Measurements from ENCODE around the gene FUT7. TPM values are rescaled to one million over a fixed set of nuclear protein-coding genes. Genes with fewer than 3 reads are reported as not detected.
"Not testable (repeated sequence)": the region's sequence is repeated elsewhere in the genome, so short reads cannot be mapped to it uniquely, and the experiment has no call there.

Gene FUT7
- total RNA-seq, 1 experiment from 2014 or later = not detected

DNA sequence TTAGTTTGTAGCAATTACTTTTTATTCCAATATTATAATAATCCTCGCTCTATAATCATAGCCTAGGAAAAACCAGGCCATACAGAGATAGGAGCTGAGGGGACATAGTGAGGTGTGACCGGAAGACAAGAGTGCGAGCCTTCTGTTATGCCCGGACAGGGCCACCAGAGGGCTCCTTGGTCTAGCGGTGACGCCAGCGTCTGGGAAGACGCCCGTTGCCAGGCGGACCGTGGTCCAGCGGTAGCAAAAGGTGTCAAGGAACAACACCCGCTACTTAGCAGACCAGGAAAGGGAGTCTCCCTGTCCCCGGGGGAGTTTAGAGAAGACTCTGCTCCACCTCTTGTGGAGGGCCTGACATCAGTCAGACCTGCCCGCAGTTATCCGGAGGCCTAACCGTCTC, 27.6 kb downstream of the FUT7 start:
- DNase-seq (ENCODE audit: low read depth, low spot score); H3K27ac ChIP-seq (ENCODE audit: low read depth, low read length); H3K9ac ChIP-seq (ENCODE audit: low read length); H4K20me1 ChIP-seq (ENCODE audit: insufficient read depth); RAD21 ChIA-PET (ENCODE audit: low non-redundant PET in 1 of 2, low total read pairs in 2 of 2, uncharacterized antibody in 2 of 2, unreplicated experiment in 2 of 2); H3K9me3 ChIP-seq (ENCODE audit: control insufficient read depth in 1 of 2, insufficient read depth in 1 of 2, low read depth in 1 of 2, low read length in 2 of 2); H3K36me3 ChIP-seq (ENCODE audit: control insufficient read depth in 1 of 2, insufficient read depth in 2 of 2, low read length in 2 of 2); intact Hi-C loops (cut with micrococcal nuclease); H2AFZ ChIP-seq (ENCODE audit: low read depth, low read length, poor library complexity, severe bottlenecking); POLR2A ChIA-PET; H3K4me3 ChIP-seq (replicated peaks in 1 of 2; ENCODE audit: low read depth in 1 of 2, low read length in 2 of 2); H3K79me2 ChIP-seq (ENCODE audit: insufficient read depth, low read length); BruUV-seq (replicated peaks); H3K4me2 ChIP-seq (ENCODE audit: low read length); H3K9me2 ChIP-seq (ENCODE audit: insufficient read depth); ATAC-seq; H3K27me3 ChIP-seq (ENCODE audit: insufficient read depth, low read length): not testable (repeated sequence)
- peaks cover 7 to 24% of the 10 kb centered on the region in 2 experiments for H3K4me1 ChIP-seq (ENCODE audit: control insufficient read depth in 1 of 2, insufficient read depth in 2 of 2, low read length in 2 of 2)
- TF ChIP-seq CTCF (IDR thresholded peaks at IDR 0.05 in 2 of 3, conservative IDR thresholded peaks at IDR 0.05 in 1 of 3; ENCODE audit: borderline replicate concordance in 1 of 3, insufficient read depth in 1 of 3, low read depth in 2 of 3, low read length in 2 of 3) = peak in 2 of 3 experiments; percentile 26 to 47; a peak in 3 of 6 replicates
- CTCF ChIA-PET = interaction anchor here (1.2 kb wide), 1 partner anchor 31 kb away, joined by 3 read pairs; no protein-coding TSS in a partner anchor

- Histone ChIP-seq H3K4me3 (replicated peaks in 1 of 2; ENCODE audit: low read depth in 1 of 2, low read length in 2 of 2) (no peak overlapping the region), H3K79me2 (ENCODE audit: insufficient read depth, low read length) (no peaks in the 10 kb centered on the region), H3K4me2 (ENCODE audit: low read length) (no peak overlapping the region), H3K9me3 (ENCODE audit: control insufficient read depth in 1 of 2, insufficient read depth in 1 of 2, low read depth in 1 of 2, low read length in 2 of 2) (peaks cover 0 to 4% of the 10 kb centered on the region in 2 experiments; a peak in 1 of 4 replicates), H3K4me1 (ENCODE audit: control insufficient read depth in 1 of 2, insufficient read depth in 2 of 2, low read length in 2 of 2) (peaks cover 21 to 41% of the 10 kb centered on the region in 2 experiments), H3K9me2 (ENCODE audit: insufficient read depth) (no peaks in the 10 kb centered on the region), H3K36me3 (ENCODE audit: control insufficient read depth in 1 of 2, insufficient read depth in 2 of 2, low read length in 2 of 2) (no peaks in the 10 kb centered on the region), H4K20me1 (ENCODE audit: insufficient read depth) (no peaks in the 10 kb centered on the region), H3K27me3 (ENCODE audit: insufficient read depth, low read length) (no peaks in the 10 kb centered on the region), H3K27ac (ENCODE audit: low read depth, low read length) (no peak overlapping the region), H2AFZ (ENCODE audit: low read depth, low read length, poor library complexity, severe bottlenecking) (no peak overlapping the region), H3K9ac (ENCODE audit: low read length) (no peak overlapping the region)
- CTCF ChIA-PET = interaction anchor here (0.7 to 1.7 kb wide), 3 partner anchors 10 to 27 kb away, joined by 3 to 4 read pairs (median 3); partner anchors contain the start of gene PAXX
- RAD21 ChIA-PET (ENCODE audit: low non-redundant PET in 1 of 2, low total read pairs in 2 of 2, uncharacterized antibody in 2 of 2, unreplicated experiment in 2 of 2) = no interaction called here
- no peak for DNase-seq (ENCODE audit: low read depth, low spot score)
- intact Hi-C loops (cut with micrococcal nuclease) = no loop called here
- no peak for ATAC-seq
- POLR2A ChIA-PET = interaction anchor here (1.2 to 2.9 kb wide), 2 partner anchors 9 to 11 kb away, joined by 3 to 19 read pairs; partner anchors contain the start of gene PAXX
- no TSS peak for BruUV-seq (replicated peaks)
- TF ChIP-seq ZBTB33 (IDR thresholded peaks at IDR 0.05; ENCODE audit: extremely low read depth, insufficient replicate concordance, low read length) (no peak), SIN3A (IDR thresholded peaks at IDR 0.05; ENCODE audit: low read depth) (no peak), JUND (IDR thresholded peaks at IDR 0.05) (no peak), CBX3 (IDR thresholded peaks at IDR 0.05; ENCODE audit: low read depth) (no peak), ZNF274 (IDR thresholded peaks at IDR 0.05; ENCODE audit: low read depth, low read length) (no peak), FOSL1 (IDR thresholded peaks at IDR 0.05; ENCODE audit: low read depth) (no peak), MAX (IDR thresholded peaks at IDR 0.05) (no peak), RAD21 (IDR thresholded peaks at IDR 0.05; ENCODE audit: low read depth) (no peak), CEBPB (IDR thresholded peaks at IDR 0.05; ENCODE audit: low read depth) (no peak), ATF3 (IDR thresholded peaks at IDR 0.05) (no peak), CTCF (IDR thresholded peaks at IDR 0.05 in 2 of 3, conservative IDR thresholded peaks at IDR 0.05 in 1 of 3; ENCODE audit: borderline replicate concordance in 1 of 3, insufficient read depth in 1 of 3, low read depth in 2 of 3, low read length in 2 of 3) (no peak), TCF7L2 (IDR thresholded peaks at IDR 0.05; ENCODE audit: borderline replicate concordance, extremely low read depth, insufficient read depth, insufficient read length) (no peak)
Observed at GRCh38 chr9:137002646-137003041, 29.2 kb downstream of the FUT7 start.
